Large intestine (tissue), 3 donors: ENCODE results near the gene MOB3C. TPM values are rescaled to one million over a fixed set of nuclear protein-coding genes. Genes with fewer than 3 reads are reported as not detected.

Experiments
- DNase-seq, 2 donors: peaks; one replicate each; pipeline versions ENCODE4 v3.0.0 to v3.0.0-alpha.2; 2013
- H3K27ac ChIP-seq: one replicate; pipeline ENCODE4 v1.5.1; 2013; ENCODE audit warnings: low read length
- H3K27me3 ChIP-seq: 2 replicates; pipeline ENCODE4 v1.6.1; 2013; ENCODE audit warnings: low read length; ENCODE audit not compliant: control insufficient read depth, insufficient read depth
- H3K36me3 ChIP-seq: 2 replicates; pipeline ENCODE4 v1.6.1; 2013; ENCODE audit warnings: low read length; ENCODE audit not compliant: control insufficient read depth, insufficient read depth
- H3K4me1 ChIP-seq: one replicate; pipeline ENCODE4 v1.6.1; 2013; ENCODE audit warnings: low read length; ENCODE audit not compliant: control insufficient read depth, insufficient read depth
- H3K4me3 ChIP-seq: one replicate; pipeline ENCODE4 v1.5.1; 2013; ENCODE audit warnings: low read length
- H3K9me3 ChIP-seq: one replicate; pipeline ENCODE4 v1.6.1; 2013; ENCODE audit warnings: mild to moderate bottlenecking, low read depth, low read length, moderate library complexity; ENCODE audit not compliant: control insufficient read depth
- WGBS: methylation state at CpG from one replicate; pipeline ENCODE4 v1.1.5; 2013; ENCODE audit warnings: low lambda C conversion rate; ENCODE audit not compliant: insufficient coverage; 5-methylcytosine and 5-hydroxymethylcytosine counted together
- polyA plus RNA-seq: library from polyadenylated mRNA; unstranded; fragments of 120-200 nt; gene quantifications from one replicate; pipeline ENCODE4 v1.2.1, GENCODE V29; 2013

MOB3C gene
- polyA plus RNA-seq, 1 donor = 15.6 TPM

GRCh38 chr1:46577671-46578070 is 38.9 kb downstream of the MOB3C start:
- Histone ChIP-seq H3K4me1 (no peaks in the 10 kb centered on the region), H3K9me3 (no peaks in the 10 kb centered on the region), H3K27me3 (no peaks in the 10 kb centered on the region), H3K4me3 (no peak overlapping the region), H3K36me3 (peaks cover 40% of the 10 kb centered on the region), H3K27ac (no peak overlapping the region)
- WGBS = no CpG with 5 or more reads among the region's 4 CpGs
- no peak for DNase-seq

GRCh38 chr1:46576596-46576995 is 40.0 kb downstream of the MOB3C start:
- Histone ChIP-seq H3K36me3 (peaks cover 34% of the 10 kb centered on the region), H3K27me3 (no peaks in the 10 kb centered on the region), H3K9me3 (no peaks in the 10 kb centered on the region), H3K27ac (no peak overlapping the region), H3K4me3 (no peak overlapping the region), H3K4me1 (no peaks in the 10 kb centered on the region)
- WGBS = no CpG with 5 or more reads among the region's 6 CpGs
- DNase-seq = no peak

- Histone ChIP-seq H3K27me3 (no peaks in the 10 kb centered on the region), H3K36me3 (peaks cover 34% of the 10 kb centered on the region), H3K9me3 (no peaks in the 10 kb centered on the region), H3K27ac (no peak overlapping the region), H3K4me3 (no peak overlapping the region), H3K4me1 (no peaks in the 10 kb centered on the region)
- DNase-seq = no peak
- no CpG with 5 or more reads among the region's 3 CpGs for WGBS
Observed at GRCh38 chr1:46575778-46576177, 40.8 kb downstream of the MOB3C start.

- Histone ChIP-seq H3K27ac (no peak overlapping the region), H3K36me3 (peaks cover 35% of the 10 kb centered on the region)
- WGBS = no CpG with 5 or more reads among the region's 12 CpGs
Observed at GRCh38 chr1:46575300-46575699, 41.3 kb downstream of the MOB3C start.

GRCh38 chr1:46571691-46572225 is 44.9 kb downstream of the MOB3C start:
- no CpG with 5 or more reads among the region's 6 CpGs for WGBS
- DNase-seq = no peak
- Histone ChIP-seq H3K4me3 (no peak overlapping the region), H3K36me3 (peaks cover 26% of the 10 kb centered on the region), H3K27me3 (no peaks in the 10 kb centered on the region), H3K27ac (no peak overlapping the region), H3K4me1 (no peaks in the 10 kb centered on the region), H3K9me3 (no peaks in the 10 kb centered on the region)

More at GRCh38 chr1:46575300-46575699, 41.3 kb downstream of the MOB3C start:
- no peak for DNase-seq
- H3K9me3 ChIP-seq = no peaks in the 10 kb centered on the region
- H3K4me3 ChIP-seq = no peak overlapping the region
- H3K27me3 ChIP-seq = no peaks in the 10 kb centered on the region
- no peaks in the 10 kb centered on the region for H3K4me1 ChIP-seq

- 100% methylated on average over 2 of the region's 14 CpGs for WGBS
- no peaks in the 10 kb centered on the region for H3K4me1 ChIP-seq
- H3K27ac ChIP-seq = no peak overlapping the region
- DNase-seq = no peak
- H3K27me3 ChIP-seq = no peaks in the 10 kb centered on the region
- H3K36me3 ChIP-seq = peaks cover 19% of the 10 kb centered on the region
- H3K9me3 ChIP-seq = no peaks in the 10 kb centered on the region
- no peak overlapping the region for H3K4me3 ChIP-seq
Observed at GRCh38 chr1:46569884-46570725, 46.5 kb downstream of the MOB3C start.

GRCh38 chr1:46569116-46569515 is 47.5 kb downstream of the MOB3C start:
- no peak for DNase-seq
- peaks cover 28% of the 10 kb centered on the region for H3K36me3 ChIP-seq
- no CpG with 5 or more reads among the region's 4 CpGs for WGBS
- H3K4me3 ChIP-seq = no peak overlapping the region
- no peaks in the 10 kb centered on the region for H3K27me3 ChIP-seq
- H3K9me3 ChIP-seq = no peaks in the 10 kb centered on the region
- H3K4me1 ChIP-seq = no peaks in the 10 kb centered on the region
- no peak overlapping the region for H3K27ac ChIP-seq

GRCh38 chr1:46568461-46568891 is 48.1 kb downstream of the MOB3C start:
- WGBS = 90% methylated on average over 4 of the region's 6 CpGs
- no peaks in the 10 kb centered on the region for H3K4me1 ChIP-seq
- no peak overlapping the region for H3K27ac ChIP-seq
- no peaks in the 10 kb centered on the region for H3K27me3 ChIP-seq
- H3K36me3 ChIP-seq = peaks cover 30% of the 10 kb centered on the region
- H3K9me3 ChIP-seq = no peaks in the 10 kb centered on the region
- DNase-seq = no peak
- H3K4me3 ChIP-seq = no peak overlapping the region

GRCh38 chr1:46563341-46563740 is 53.3 kb downstream of the MOB3C start:
- DNase-seq = no peak
- Histone ChIP-seq H3K36me3 (peaks cover 58% of the 10 kb centered on the region), H3K27me3 (no peaks in the 10 kb centered on the region), H3K4me1 (no peaks in the 10 kb centered on the region), H3K4me3 (no peak overlapping the region), H3K9me3 (no peaks in the 10 kb centered on the region), H3K27ac (no peak overlapping the region)
- 60% methylated on average over 1 of the region's 4 CpGs for WGBS

- no peaks in the 10 kb centered on the region for H3K9me3 ChIP-seq
- H3K4me3 ChIP-seq = no peak overlapping the region
- WGBS = no CpG with 5 or more reads among the region's 15 CpGs
- no peaks in the 10 kb centered on the region for H3K4me1 ChIP-seq
- no peak for DNase-seq
- no peaks in the 10 kb centered on the region for H3K27me3 ChIP-seq
- H3K36me3 ChIP-seq = peaks cover 56% of the 10 kb centered on the region
- H3K27ac ChIP-seq = no peak overlapping the region
Observed at GRCh38 chr1:46562498-46562897, 54.1 kb downstream of the MOB3C start.
